ENCODE data around the gene CARMIL1.

The CARMIL1 gene

GRCh38 chr6:25482996-25483395 is 203.8 kb downstream of the CARMIL1 start:
- TF ChIP-seq CTCF (IDR thresholded peaks at IDR 0.05) = no peak

GRCh38 chr6:25483943-25484342 is 204.8 kb downstream of the CARMIL1 start:
- no peak for TF ChIP-seq CTCF (IDR thresholded peaks at IDR 0.05)

GRCh38 chr6:25484900-25485299 is 205.7 kb downstream of the CARMIL1 start:
- no peak for TF ChIP-seq CTCF (IDR thresholded peaks at IDR 0.05)

- TF ChIP-seq CTCF (IDR thresholded peaks at IDR 0.05) = no peak
Measured at GRCh38 chr6:25485821-25486534, 206.8 kb downstream of the CARMIL1 start.

- no peak for TF ChIP-seq CTCF (IDR thresholded peaks at IDR 0.05)
Measured at GRCh38 chr6:25486550-25486949, 207.4 kb downstream of the CARMIL1 start.

GRCh38 chr6:25487012-25487411 is 207.8 kb downstream of the CARMIL1 start:
- no peak for TF ChIP-seq CTCF (IDR thresholded peaks at IDR 0.05)

GRCh38 chr6:25488156-25488555 is 209.0 kb downstream of the CARMIL1 start:
- no peak for TF ChIP-seq CTCF (IDR thresholded peaks at IDR 0.05)

GRCh38 chr6:25489399-25489798 is 210.2 kb downstream of the CARMIL1 start:
- no peak for TF ChIP-seq CTCF (IDR thresholded peaks at IDR 0.05)
